ENCODE data around the gene ADSS1.

Gene ADSS1

DNA sequence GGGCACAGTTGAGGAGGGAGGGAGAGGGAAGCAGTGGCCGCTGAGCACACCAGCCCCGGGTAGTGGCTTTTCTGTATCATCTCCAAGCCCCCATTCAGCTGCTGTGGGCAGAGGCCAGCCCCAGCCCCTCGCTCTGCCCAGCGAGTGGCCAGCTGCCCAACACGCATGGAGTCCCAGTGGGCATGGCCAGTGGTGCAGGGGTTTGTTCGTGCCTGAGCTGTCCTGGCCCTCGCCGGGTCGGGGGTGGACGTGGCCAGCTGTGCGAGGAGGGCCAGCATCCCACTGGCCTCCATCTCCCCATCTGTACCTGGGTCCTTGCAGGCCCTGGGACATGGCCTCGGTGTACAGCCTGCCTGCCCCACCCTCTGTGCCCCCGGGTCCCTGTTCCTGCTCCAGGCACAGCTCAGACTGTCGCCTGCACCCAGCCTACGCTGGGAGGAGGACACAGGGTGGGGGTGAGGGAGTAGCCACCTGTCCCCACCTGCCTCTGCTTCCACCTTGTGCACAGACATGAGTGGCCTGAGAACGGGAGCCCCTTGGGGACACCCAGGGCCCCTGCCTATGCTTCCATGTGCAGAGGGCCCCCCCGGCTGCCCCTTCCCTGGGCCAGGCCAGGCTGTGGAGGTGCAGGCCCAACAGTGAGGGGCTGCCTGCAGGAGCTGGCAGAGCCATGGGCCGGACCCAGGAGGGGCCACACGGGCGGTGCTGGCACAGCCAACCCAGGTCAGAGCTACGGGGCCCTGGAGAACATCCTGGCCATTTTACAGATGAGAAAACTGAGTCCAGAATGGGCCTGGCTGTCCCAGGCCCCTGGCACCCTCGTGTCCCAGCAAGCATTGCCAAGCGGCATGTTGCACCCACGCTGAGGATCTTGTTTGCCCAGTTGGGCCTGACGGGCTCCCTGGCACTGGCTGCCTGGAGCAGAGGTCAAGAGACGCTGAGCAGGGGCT, 30.3 kb upstream of the ADSS1 start:
- no peak overlapping the region for H3K4me3 ChIP-seq (replicated peaks; ENCODE audit: low read depth, low read length)
- TF ChIP-seq, protein P1, sequence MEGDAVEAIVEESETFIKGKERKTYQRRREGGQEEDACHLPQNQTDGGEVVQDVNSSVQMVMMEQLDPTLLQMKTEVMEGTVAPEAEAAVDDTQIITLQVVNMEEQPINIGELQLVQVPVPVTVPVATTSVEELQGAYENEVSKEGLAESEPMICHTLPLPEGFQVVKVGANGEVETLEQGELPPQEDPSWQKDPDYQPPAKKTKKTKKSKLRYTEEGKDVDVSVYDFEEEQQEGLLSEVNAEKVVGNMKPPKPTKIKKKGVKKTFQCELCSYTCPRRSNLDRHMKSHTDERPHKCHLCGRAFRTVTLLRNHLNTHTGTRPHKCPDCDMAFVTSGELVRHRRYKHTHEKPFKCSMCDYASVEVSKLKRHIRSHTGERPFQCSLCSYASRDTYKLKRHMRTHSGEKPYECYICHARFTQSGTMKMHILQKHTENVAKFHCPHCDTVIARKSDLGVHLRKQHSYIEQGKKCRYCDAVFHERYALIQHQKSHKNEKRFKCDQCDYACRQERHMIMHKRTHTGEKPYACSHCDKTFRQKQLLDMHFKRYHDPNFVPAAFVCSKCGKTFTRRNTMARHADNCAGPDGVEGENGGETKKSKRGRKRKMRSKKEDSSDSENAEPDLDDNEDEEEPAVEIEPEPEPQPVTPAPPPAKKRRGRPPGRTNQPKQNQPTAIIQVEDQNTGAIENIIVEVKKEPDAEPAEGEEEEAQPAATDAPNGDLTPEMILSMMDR (IDR thresholded peaks at IDR 0.05; ENCODE audit: low read length, missing control alignments) = no peak
- no peak for DNase-seq (ENCODE audit: low read depth)

DNA sequence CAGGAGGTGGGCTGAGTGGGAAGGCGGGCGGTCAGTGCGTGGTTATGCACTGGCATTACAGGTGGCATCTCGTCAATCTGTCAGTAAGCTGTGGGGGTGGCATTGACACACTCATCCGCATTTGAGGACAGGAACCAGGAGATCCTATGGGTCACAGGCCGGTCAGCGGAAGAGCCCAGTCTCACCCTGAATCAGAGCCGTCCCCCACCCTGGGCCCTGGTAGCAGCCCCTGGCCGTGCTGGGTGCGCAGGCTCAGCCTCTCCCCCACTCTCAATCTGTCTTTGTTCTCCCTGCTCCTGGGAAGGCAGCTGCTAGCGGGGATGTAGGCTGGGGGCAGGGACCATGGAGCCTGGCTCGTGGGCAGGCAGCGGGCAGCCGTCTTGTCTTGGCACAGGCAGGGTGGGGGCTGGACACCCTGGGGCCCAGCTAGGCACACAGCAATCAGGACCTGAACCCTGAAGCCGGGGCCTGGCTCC, 29.5 kb upstream of the ADSS1 start:
- DNase-seq (ENCODE audit: low read depth) = no peak
- TF ChIP-seq, protein P1 (IDR thresholded peaks at IDR 0.05; ENCODE audit: low read length, missing control alignments) = no peak
- no peak overlapping the region for H3K4me3 ChIP-seq (replicated peaks; ENCODE audit: low read depth, low read length)

DNA sequence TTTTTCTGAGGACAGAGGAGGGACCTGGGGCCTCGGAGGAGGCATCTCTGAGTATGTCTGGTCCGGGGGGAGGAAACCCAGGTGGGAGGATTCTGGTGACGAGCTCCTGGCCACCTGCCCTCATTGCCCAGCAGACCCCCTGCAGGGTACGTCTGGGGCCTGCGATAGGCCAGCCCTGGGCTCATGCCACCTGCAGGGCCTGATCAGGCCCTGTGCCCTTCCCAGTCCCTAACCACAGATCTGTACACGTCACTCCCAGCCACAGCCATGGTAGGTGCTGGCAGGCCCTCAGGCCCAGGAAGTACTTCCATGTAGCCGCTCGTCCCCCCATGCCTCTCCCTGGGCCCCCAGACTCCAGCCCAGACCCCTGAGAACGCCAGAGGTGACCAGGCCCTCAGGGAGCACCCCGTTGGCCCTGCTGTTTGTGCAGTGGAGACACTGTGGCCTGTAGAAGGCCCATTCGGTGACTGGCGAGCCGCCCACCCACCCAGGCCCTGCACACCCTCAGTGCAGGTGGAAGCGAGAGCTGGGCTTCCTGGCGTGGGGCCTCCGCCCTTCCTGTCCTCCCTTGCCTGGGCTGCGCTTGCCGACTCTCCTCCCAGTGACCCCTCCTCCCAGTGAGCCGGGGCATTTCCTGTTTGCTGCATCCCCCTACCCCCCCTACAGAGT, 28.9 kb upstream of the ADSS1 start:
- TF ChIP-seq, protein P1 (IDR thresholded peaks at IDR 0.05; ENCODE audit: low read length, missing control alignments) = no peak
- DNase-seq (ENCODE audit: low read depth) = no peak
- no peak overlapping the region for H3K4me3 ChIP-seq (replicated peaks; ENCODE audit: low read depth, low read length)

DNA sequence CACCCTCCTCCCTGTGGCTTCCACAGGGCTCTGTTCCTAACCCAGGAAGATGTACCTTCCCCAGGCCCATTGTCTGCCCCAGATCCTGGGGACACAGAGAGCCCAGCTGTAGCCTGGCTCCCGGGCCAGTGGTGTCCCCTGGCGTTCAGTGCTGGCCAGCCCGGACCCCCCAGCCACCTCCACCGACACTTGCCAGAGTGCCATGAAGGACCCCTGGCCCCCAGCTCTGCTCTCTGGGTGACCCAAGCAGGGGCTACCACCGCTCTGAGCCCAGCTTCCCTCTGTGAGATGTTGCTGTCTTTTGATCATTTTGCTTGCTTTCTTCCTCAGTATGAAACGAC, 28.4 kb upstream of the ADSS1 start:
- TF ChIP-seq, protein P1 (IDR thresholded peaks at IDR 0.05; ENCODE audit: low read length, missing control alignments) = no peak
- H3K4me3 ChIP-seq (replicated peaks; ENCODE audit: low read depth, low read length) = no peak overlapping the region
- no peak for DNase-seq (ENCODE audit: low read depth)

DNA sequence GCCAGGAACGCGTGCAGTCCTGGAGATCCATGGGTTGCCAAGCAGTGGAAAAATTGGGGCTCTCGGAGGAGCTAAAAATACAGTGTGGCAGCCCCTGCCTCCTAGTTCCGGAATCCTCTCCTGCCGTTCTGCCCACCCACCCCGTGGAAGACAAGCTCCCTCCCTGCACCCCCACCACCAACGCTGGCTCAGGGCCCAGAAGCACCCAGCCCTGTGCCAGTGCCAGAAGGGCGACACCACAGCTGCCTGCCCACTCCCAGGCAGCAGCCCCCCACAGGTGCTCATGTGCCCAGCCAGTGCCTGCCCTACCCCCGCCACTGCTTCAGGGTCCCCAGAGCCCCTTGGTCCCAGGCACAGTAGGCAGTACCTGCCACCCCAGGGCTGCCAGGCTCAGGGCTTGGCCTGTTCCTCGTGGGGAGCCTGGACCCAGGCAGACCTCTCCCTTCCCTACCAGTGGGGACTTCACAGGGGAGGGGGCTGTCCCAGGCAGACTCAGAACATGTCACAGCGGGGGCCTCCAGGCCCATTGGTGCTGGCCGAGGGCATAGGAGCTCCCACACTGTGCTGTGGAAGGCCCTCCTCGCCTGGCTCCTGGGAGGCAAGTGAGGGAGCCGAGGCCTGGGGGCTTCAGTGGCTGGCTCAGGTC, 27.2 kb upstream of the ADSS1 start:
- TF ChIP-seq, protein P1 (IDR thresholded peaks at IDR 0.05; ENCODE audit: low read length, missing control alignments) = no peak
- no peak for DNase-seq (ENCODE audit: low read depth)
- H3K4me3 ChIP-seq (replicated peaks; ENCODE audit: low read depth, low read length) = no peak overlapping the region

DNA sequence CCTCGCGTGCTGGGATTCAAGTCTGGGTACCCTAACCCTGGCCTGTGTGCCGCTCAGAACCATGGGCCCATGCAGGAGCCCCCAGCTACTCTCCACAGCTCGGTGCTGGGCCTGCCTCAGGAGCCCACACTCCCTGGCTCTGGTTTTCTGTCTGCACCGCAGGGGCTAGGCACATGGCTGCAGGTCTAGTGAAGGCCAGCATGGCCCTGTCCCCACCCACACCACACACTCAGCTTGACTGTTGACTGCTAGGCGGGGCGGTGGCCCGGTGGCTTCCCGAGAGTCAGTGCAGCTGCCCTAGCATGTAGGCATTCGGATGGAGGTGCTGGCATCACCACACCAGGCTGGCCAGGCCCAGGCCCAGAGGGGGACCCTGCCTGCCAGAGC, 26.7 kb upstream of the ADSS1 start:
- no peak overlapping the region for H3K4me3 ChIP-seq (replicated peaks; ENCODE audit: low read depth, low read length)
- DNase-seq (ENCODE audit: low read depth) = no peak
- TF ChIP-seq, protein P1 (IDR thresholded peaks at IDR 0.05; ENCODE audit: low read length, missing control alignments) = no peak

All from fibroblast of pulmonary artery (primary cell).